NCI-H1417 treated with DMSO at 0.1 percent for 48 hours (cell line): ENCODE results near the gene CDH13.

ENCODE experiments used
- DNase-seq: peaks from one replicate; lab custom pipeline; 2025; lab: John Stamatoyannopoulos, UW

CDH13 gene

GRCh38 chr16:83247767-83248372, 621.1 kb downstream of the CDH13 start:
- DNase-seq: no peak

GRCh38 chr16:83248735-83249463, 622.1 kb downstream of the CDH13 start:
- DNase-seq: no peak

GRCh38 chr16:83253521-83253920, 626.8 kb downstream of the CDH13 start:
- DNase-seq: peak; percentile 86

DNA sequence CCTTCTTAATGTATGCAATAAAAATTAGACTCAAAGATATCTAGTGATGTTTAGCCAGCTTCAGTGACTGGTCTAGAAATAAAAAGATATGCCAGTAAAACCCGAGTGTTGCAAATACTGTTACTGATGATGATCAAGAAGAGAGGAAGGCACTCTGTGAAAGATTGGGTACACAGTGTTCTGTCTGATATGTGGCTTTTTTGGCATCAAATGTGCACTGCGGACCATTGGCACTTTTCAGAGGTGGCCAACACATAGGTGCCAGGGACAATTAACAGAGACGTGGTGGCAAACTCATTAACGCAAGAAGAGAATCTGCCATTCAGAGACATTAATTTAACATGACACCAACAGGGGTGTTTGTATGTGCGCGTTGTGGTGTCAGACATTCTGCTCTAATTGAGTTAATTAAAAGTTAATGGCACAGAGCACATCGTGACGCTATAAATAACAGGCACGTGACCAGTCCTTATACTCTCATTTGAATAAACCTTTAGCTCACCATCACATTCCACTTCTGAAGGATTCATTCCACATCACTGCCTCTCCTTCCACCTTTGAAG, 631.7 kb downstream of the CDH13 start:
- DNase-seq: no peak

DNA sequence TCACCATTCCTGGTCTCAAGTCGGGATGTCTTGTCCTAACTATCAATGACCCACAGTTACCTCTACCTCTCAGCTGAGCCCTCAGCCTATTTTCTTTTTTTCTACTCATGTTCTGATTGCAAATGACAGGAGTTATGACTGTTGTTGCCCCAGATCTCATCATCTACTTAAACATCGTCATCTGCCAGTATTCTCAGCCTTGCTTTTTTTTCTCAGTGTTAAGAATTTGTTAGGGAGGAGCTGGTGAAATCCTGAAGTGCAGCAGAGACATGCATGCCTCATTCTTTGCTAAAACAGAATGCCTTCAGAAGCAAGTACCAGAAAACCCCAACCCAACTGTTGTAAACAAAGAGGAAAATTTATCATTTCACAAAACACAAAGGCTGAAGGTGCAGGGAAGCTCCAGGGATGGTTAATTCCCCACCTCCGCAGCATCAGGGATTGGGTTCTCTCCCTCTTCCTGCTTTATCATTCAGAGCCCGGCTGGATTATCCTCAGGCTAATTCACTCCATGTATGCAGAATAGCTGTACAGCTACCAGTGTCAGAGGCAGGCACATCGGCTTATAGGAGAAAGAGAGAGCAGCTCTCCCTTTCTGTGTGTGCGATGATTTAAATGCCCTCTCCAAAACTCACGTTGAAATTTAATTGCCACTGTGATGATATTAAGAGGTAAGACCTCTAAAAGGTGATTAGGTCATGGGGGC, 640.2 kb downstream of the CDH13 start:
- DNase-seq: no peak

DNA sequence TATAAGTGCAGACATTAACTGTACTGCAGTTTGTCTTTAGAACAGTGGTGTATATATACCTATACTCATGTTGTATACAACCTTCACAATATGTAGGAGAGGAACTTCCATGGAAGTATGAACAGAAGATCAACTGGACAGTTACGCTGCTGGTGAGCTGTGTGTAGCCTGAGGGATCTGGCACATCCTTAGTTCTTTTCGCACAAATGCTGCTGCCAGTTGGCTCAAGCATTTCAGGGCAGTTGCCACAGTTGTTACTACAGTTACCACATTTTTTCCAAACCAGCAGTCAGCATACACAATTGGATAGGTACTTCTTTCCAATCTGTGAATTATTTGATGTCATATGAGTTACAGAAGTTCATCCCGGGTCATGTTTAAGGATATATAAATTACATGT, 641.4 kb downstream of the CDH13 start:
- DNase-seq: no peak

DNA sequence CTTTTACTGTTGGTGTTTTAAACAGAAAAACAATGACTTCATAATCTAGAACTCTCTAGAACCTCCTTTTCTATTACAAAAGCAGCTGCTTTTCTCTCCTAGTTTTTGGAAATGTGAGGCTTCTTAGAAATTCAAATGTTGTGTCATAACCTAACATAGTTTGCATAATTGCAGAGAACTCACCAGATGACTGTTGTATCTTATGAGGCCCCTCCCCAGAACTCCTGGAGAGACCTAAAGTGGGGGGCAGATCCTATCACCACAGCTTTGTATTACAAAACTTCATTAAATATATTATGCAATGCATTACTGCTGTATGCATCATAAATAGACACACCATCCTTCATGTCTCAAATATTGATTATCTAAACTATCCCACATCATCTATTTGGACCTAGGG, 642.3 kb downstream of the CDH13 start:
- no peak for DNase-seq

- DNase-seq: no peak
Measured at GRCh38 chr16:83269541-83269940, 642.8 kb downstream of the CDH13 start.

DNA sequence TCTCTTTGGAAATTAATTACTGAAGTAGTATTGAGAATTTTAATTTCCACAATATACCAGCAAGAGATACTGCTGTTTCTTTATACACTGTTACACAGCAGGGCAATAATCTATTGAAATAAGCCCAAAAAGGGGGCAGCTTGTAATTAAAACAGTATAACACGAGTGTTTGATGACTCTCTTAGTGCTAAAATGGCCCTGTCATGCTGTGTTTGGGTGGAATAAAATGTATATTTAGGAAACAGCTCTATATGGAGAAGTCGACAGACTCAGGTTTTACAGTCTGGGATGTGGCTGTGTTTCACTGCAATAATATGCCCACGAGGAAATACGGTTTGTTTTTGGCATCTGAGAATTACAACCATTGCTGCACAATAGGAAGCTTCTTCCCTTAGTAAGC, 643.3 kb downstream of the CDH13 start:
- no peak for DNase-seq

DNA sequence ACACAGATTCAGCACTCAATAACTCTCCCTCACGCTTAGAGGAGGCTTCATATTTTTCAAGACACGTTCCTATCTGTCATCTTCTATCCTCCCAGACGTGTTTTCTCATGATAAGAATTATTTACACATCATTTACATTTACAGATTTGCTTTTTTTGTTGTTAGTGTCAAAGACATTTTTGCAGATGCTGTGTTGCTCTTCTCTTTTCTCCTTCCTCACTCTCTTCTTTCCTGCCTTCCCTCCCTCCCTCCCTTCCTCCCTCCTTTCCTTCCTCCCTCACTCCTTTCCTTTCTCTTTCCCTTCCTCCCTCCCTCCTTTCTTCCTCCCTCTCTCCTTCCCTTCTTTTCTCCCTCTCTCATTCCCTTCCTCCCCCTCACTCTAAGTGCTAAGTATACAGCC, 643.9 kb downstream of the CDH13 start:
- no peak for DNase-seq

DNA sequence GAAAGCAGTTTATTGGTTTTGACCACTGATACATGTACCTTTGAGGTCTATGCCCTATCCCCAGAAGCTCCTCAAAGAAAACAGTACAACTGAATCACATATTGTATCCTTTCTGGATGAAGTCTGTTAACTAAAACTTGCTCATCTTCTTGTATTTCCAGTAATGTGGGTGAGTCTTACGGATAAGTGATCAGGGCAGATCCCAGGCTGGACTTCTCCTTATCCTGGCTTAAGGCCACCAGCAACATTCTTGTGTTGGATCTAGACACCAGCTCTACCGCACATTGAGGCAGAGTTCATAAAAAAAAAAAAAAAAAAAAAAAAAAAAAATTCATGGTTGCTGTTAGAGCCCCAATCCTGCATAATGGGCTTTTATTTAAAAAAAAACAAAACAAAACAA, 644.4 kb downstream of the CDH13 start:
- DNase-seq: no peak

GRCh38 chr16:83271970-83272575, 645.3 kb downstream of the CDH13 start:
- DNase-seq: no peak

DNA sequence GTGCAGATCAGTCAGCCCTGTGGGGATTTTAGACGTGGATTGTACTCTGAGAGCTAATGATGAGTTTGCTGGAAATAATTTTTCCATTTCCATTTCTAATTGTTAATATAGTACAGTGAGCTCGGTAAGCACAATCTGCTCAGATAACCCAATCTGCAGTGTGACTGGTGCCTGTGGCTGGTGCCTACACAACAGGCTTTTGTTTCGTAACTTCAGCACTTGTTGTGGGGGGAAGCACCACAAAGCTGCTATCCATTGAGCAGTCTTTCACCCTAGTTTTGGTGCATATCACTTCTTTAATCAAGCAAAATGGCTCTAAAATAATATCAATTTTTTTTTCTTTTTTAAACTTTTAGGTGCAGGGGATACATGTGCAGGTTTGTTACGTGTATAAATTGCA, 646.1 kb downstream of the CDH13 start:
- DNase-seq: no peak

- no peak for DNase-seq
Measured at GRCh38 chr16:83273504-83274173, 646.9 kb downstream of the CDH13 start.

DNA sequence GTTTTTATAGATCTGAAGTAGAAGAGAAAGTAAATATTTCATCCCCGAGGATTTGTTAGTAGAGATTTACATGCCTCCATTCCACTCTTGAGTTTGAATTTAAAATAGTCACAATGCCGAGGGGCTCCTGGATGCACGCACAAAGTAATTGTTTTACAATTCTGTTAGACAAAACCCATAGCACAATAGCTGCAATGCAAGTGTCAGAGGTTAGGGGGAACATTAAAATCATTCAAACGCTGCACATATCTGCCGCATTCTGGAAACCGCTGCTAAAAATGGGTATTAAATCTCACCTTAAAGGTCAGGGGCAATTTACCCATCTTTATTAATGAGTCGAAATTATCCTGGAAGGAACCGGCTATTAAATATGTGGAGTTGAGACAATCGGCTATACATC, 652.5 kb downstream of the CDH13 start:
- no peak for DNase-seq

GRCh38 chr16:83285921-83286320, 659.2 kb downstream of the CDH13 start:
- DNase-seq: no peak

DNA sequence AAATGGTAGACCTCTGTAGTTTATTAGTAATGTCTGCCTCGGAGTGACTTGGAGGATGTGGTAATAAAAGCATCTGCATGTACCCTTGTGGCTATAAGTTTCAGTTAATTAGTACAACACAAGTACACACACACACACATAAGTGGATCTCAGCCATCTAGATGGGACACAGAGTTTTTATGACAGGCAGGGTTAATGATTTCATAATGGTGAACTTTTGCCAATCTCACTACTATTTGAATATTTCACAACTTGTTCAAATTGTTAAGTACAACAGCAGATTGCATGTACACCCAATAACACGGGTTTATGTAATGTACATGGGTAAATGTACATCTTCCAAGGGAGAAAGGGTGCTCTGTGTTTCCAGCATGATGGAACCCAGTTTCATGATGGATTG, 669.7 kb downstream of the CDH13 start:
- DNase-seq: no peak

DNA sequence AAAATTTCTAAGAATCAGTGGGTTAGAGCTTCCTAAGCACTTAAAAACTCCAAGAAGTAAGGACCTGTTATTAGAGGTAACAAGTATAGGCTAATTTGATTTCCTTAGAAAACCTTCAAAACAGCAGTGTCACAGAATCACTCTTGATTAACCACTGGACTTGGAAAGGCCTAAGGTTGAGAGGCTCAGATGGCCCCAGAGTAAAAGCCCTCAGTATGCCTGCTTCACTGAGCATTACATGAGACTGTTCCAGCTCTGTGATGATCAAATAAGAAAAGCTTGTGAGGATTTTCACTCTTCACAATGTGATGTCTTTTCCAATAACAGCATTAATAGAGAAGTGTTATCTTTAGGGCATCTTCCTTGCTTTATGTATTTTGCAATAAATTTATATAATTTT, 671.8 kb downstream of the CDH13 start:
- DNase-seq: no peak

GRCh38 chr16:83300326-83300725, 673.6 kb downstream of the CDH13 start:
- no peak for DNase-seq

DNA sequence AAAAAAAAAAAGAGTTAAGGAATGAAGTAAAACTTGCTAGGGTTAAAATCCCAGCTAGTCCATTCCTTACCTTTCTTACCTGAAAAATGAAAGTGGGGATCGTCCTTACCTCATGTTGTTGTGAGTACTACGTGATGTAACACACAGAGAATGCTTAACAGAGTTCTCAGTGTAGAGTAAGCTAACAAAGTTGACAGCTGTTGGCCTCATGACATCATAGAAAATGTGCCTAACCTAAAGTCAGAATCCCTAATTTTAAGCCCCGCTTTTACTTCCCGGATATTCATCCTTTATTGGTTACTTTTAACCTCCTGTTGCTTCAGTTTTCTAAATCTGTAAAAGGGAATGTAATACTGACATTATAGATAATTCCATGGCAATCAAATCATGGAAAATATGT, 675.2 kb downstream of the CDH13 start:
- no peak for DNase-seq

DNA sequence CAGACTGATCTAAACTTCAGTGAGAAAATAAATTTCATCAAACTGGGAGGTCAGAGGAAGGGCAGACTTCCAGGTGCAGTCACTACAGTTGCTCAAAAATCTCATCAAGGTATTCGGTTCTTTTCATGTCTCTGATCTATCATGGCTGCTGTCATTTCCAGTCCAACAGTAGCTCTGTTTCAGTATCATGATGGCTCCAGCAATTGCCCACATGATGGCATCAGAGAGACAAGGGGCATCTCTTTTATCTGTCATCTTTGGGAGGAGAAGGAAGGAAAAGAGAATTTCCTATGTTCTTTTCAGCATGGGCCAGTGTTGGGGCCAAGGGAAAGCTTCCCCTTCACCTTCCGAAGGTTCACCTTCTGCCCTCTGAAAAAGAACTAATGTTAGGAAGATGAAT, 676.1 kb downstream of the CDH13 start:
- DNase-seq: no peak

DNA sequence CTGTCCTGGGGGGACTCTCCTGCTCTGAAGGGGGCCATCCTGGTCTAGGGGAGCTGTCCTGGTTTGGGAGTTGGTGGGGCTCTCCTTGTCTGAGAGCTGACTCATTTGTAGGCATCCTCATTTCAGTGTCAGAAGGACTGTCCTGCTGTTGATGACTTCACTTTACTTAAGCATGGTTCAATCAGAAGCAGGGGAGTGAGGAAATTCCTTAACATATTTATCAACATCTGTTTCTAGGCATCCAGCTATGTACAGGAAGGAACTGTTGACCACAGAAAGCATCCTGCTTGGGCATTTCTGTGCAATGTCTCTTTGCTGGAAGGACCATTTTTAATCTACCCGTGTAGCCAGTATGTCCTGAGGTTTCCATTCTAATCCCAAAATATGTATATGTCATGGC, 678.3 kb downstream of the CDH13 start:
- DNase-seq: no peak
